K562 (cell line): ENCODE measurements around the gene AOC1.

Experiments
- CBX3 ChIP-seq, 2 experiments: IDR thresholded peaks; 1 replicate in 1 of 2; 2 replicates in 1 of 2; pipeline ENCODE4 v1.6.1; 2012; ENCODE audit warnings: inconsistent platforms in 2 of 2, low read length in 2 of 2, borderline replicate concordance in 1 of 2, control low read depth in 1 of 2
- CHCHD3 ChIP-seq: fragments of 250-450 bp; sonication (Bioruptor Pico); IDR thresholded peaks from 2 replicates; pipeline ENCODE4 v2.1.2; 2022; ENCODE audit warnings: mild to moderate bottlenecking
- CTCF ChIP-seq, 3 experiments: IDR thresholded peaks in 2 of 3; conservative IDR thresholded peaks in 1 of 3; 2 replicates each; pipeline ENCODE4 v1.5.1; 2011 to 2012; ENCODE audit warnings: low read length in 3 of 3, mild to moderate bottlenecking in 3 of 3, control low read depth in 2 of 3, improper control_type of control experiment in 1 of 3, inconsistent platforms in 1 of 3, low read depth in 1 of 3, mixed read lengths in 1 of 3, moderate library complexity in 1 of 3; ENCODE audit not compliant: insufficient read depth in 2 of 3
- CXXC5 ChIP-seq: fragments of 250-450 bp; sonication (Bioruptor Pico); IDR thresholded peaks from 2 replicates; pipeline ENCODE4 v1.8.0; 2022; ENCODE audit warnings: inconsistent platforms, mild to moderate bottlenecking, moderate library complexity
- ESRRA ChIP-seq: fragments of 450-650 bp; IDR thresholded peaks from 2 replicates; pipeline ENCODE4 v1.6.1; 2014; ENCODE audit warnings: low read depth, mild to moderate bottlenecking, moderate library complexity, borderline replicate concordance
- FOS ChIP-seq: IDR thresholded peaks from 3 replicates; pipeline ENCODE4 v1.6.1; 2011; ENCODE audit not compliant: insufficient read length; ENCODE audit errors: extremely low read depth
- FOSL1 ChIP-seq: fragments of 200-800 bp; sonication (Bioruptor generic); conservative IDR thresholded peaks from 2 replicates; pipeline ENCODE4 v1.6.1; 2016; ENCODE audit warnings: missing genetic modification characterization, missing compliant biosample characterization
- HBP1 ChIP-seq: fragments of 450-650 bp; formaldehyde crosslinking; IDR thresholded peaks from 2 replicates; pipeline ENCODE4 v1.4.0; 2022; ENCODE audit warnings: missing genetic modification characterization
- PRDM10 ChIP-seq: fragments of 450-650 bp; IDR thresholded peaks from 2 replicates; pipeline ENCODE4 v1.6.1; 2018; ENCODE audit not compliant: partially characterized antibody
- TGIF2 ChIP-seq: sonication (generic); formaldehyde crosslinking; IDR thresholded peaks from 2 replicates; pipeline ENCODE4 v1.8.1; 2022; ENCODE audit warnings: mild to moderate bottlenecking, missing genetic modification reagents, moderate library complexity
- ZNF124 ChIP-seq: sonication (generic); formaldehyde crosslinking; IDR thresholded peaks from 2 replicates; pipeline ENCODE4 v1.8.1; 2022; ENCODE audit warnings: missing genetic modification reagents
- ZNF146 ChIP-seq: IDR thresholded peaks from one replicate; pipeline ENCODE4 v1.6.1; 2018; ENCODE audit warnings: missing compliant biosample characterization; ENCODE audit not compliant: unreplicated experiment
- ZNF655 ChIP-seq: fragments of 250-450 bp; sonication (Bioruptor Pico); IDR thresholded peaks from 2 replicates; pipeline ENCODE4 v1.5.0; 2021

GRCh38 chr7:150838965-150839650, 13.2 kb upstream of the AOC1 start:
- TF ChIP-seq CHCHD3 (no peak), PRDM10 (no peak), ZNF655 (no peak), FOSL1 (tag) (no peak), CXXC5 (no peak), ZNF146 (CRISPR knock-in tag) (no peak), CTCF (IDR thresholded peaks at IDR 0.05 in 2 of 3, conservative IDR thresholded peaks at IDR 0.05 in 1 of 3; ENCODE audit: insufficient read depth in 2 of 3, low read depth in 1 of 3, low read length in 3 of 3) (no peak), CBX3 (IDR thresholded peaks at IDR 0.05; ENCODE audit: borderline replicate concordance in 1 of 2, low read length in 2 of 2) (no peak), ESRRA (no peak), TGIF2 (CRISPR knock-in tag) (no peak), ZNF124 (CRISPR knock-in tag) (no peak), FOS (no peak), HBP1 (CRISPR knock-in tag) (no peak)
